GM18511 (cell line): ENCODE results near the gene FRMD7.
"Not testable (repeated sequence)": the region's sequence is repeated elsewhere in the genome, so short reads cannot be mapped to it uniquely, and the experiment has no call there.

Experiments
- ATAC-seq: cut with Tn5 transposase; IDR thresholded peaks from one replicate; pipeline ENCODE4 v1.9.1; 2021; ENCODE audit warnings: mild to moderate bottlenecking, moderate library complexity; ENCODE audit not compliant: unreplicated experiment

Gene FRMD7, protein sequence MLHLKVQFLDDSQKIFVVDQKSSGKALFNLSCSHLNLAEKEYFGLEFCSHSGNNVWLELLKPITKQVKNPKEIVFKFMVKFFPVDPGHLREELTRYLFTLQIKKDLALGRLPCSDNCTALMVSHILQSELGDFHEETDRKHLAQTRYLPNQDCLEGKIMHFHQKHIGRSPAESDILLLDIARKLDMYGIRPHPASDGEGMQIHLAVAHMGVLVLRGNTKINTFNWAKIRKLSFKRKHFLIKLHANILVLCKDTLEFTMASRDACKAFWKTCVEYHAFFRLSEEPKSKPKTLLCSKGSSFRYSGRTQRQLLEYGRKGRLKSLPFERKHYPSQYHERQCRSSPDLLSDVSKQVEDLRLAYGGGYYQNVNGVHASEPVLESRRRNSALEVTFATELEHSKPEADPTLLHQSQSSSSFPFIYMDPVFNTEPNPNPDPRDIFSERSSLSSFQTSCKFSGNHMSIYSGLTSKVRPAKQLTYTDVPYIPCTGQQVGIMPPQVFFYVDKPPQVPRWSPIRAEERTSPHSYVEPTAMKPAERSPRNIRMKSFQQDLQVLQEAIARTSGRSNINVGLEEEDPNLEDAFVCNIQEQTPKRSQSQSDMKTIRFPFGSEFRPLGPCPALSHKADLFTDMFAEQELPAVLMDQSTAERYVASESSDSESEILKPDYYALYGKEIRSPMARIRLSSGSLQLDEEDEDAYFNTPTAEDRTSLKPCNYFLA

DNA sequence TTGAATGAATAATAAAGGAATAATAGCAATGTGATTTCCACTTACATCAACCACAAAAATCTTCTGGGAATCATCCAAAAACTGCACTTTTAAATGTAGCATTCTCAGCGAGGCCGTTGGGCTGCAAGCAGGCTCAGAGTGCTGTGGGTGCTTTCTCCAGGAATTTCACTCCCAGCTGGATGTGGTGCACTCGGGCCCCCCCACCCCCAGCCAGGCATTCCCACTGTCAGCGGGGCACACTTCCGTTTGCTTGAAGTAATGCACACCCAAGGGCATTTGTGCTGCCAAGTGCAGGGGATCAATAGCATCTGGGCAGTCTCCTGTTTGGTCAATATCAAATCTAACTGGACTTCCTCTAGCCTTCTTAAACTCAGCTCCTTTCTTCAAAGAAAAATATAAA is at the start of gene FRMD7:
TSS of gene FRMD7 (minus strand) at position 278 of the 400 bp plus-strand sequence. CDS start at position 102, 176 bp downstream.
- ATAC-seq = no peak

DNA sequence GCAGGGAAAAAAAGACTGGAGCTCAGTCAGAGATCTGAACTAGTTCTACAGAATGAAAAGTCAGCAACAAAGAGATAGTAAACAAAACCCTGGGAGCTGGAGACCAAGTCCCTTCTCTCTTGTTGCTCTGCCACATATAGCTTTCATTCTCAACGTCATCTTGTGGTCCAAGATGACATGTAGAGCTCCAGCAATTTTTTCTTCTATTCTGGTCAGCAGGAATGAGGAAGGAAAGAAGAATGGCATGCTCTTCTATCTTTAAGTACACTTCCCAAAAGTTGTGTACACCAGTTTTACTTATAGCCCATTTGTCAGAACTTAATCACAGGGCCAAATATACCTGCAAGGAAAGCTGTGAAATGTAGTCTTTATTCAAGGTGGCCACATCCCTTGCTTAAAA is 45.8 kb upstream of the FRMD7 start:
- no peak for ATAC-seq

DNA sequence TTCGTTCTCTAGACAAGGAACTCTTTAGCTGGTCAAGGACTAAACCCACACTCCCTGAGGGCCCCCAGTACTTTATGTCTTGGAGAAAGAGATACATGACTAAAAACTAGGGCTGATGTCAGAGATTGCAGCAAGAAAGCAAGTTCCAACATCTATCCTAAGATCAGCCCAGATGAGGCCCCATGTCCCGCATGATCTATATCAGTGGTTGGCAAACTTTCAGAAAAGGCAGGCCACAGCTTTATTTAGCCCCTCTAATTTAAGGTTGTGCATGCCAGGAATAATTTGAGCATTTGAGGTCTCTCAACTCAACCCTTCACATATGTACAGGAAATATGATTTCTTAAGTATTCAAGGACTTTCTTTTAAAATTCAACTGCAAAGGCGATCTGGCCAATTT is 44.1 kb upstream of the FRMD7 start:
- no peak for ATAC-seq

DNA sequence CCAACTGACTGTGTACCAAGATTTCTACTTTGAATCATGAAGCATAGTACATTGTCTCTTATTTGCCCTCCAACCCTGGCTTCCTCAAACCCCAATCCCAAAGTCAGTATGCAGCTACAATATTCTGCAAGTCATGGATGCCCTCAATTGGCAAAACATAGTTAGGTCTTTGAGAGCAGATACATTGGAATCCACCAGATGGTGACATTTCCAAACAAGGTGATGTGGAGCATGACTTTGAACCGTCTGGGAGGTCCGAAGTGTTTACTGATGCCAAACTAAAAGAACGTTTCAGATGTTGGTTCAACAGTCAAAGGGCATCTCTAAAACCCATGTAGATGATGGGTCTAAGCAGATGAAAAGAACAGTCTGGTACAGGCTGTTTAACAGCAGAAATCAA is 43.7 kb upstream of the FRMD7 start:
- no peak for ATAC-seq

DNA sequence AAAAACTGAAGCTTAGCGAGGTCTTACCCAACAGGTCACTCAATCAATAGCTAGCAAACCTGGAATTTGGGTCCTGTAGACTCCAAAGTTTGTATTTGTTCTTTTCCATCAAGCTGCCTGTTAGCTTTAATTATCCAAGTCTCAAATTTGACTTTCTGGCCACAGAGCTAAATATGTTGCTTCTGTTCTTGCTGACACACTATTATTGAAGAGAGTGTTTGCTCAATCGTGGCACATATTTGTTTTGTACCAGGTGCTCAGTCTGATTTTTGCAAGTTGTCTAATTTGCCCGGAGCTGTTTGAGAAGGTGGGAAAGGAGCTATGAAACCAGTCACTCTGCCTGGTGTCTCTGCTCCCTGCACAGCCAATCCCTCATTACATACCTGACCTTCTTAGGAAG is 41.7 kb upstream of the FRMD7 start:
- no peak for ATAC-seq

DNA sequence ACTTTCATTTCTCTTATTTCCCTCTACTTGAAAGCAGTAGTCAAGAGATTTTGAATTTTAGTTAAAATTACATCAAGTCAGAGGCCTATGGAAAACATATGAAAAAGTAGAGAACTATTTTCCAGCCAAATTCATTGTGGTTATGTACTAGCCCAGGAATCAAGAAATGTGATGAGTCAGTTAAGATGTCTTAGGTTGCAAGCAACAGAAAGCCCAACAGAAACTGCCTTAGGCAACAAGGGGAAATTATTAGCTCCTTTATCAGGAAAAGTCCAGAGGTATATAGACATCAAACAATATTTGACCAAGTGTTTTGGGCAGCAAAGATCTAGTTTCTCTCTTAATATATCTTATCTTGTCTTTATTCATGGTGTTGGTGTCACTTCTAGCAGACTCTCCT is 37.8 kb upstream of the FRMD7 start:
- no peak for ATAC-seq

DNA sequence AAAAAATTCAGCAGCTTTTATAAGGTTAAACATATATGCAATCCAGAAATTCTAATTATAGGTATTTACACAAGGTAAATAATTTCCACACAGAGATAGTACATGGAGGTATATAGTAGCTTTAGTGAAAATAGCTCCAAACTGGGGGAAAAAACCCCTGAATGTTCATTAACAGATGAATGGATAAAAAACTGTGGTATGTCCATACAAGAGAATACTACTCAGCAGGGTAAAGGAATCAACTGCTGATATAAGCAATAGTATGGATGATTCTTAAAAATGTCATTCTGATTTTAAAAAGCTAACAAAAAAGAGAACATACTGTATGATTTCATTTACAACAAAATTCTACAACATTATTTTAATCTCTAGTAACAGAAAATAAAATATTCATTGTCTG is 37.2 kb upstream of the FRMD7 start:
- no peak for ATAC-seq

DNA sequence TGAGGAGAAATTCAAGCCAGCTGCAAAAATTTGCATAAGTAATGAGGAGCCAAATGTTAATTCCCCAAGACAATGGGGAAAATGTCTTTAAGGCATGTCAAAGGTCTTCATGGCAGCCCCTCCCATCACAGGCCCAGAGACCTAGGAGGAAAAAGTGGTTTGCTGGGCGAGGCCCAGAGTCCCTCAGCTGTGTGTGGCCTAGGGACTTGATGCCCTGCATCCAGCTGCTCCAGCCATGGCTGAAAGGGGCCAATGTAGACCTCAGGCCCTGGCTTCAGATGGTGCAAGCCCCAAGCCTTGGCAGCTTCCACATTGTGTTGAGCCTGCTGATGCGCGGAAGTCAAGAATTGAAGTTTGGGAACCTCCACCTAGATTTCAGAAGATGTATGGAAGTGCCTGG is 35.3 kb upstream of the FRMD7 start:
- ATAC-seq = not testable (repeated sequence)

DNA sequence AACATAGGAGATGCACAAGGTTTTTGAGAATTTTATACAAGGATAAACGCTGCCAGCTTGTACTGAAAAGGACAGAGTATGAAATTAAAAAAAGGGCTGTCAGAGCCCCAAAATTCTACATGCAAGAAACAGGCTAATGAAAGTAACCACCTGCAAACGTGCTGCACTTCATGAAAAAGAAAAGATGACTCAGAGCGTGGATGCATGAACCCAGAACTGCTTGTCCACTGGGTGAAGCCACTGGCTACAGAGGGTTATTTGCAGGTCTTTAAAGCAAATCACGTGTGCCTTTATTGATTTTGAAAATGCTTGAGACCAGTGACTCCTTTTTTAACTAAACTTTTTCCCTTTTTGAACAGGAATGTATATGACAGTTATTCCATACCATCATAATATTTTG is 25.3 kb upstream of the FRMD7 start:
- no peak for ATAC-seq

DNA sequence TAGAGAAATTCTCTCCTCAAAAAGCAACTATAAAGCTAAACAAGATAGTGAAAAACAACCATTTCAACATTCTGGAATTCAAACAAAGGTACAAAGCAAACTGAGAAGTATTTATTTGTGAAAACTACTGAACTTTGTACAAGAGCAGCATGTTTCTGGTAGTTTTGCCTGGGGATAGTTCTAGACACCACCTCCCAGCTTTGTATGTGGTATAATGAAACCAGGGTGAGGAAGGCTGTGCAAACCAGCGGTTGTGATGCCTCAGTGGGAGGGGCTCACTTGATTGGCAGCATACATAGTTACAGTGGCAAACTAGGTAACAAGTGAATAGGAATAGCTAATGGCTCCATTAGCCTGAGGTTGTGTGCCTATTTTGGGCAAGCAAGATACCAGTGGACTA is 18.6 kb upstream of the FRMD7 start:
- no peak for ATAC-seq

DNA sequence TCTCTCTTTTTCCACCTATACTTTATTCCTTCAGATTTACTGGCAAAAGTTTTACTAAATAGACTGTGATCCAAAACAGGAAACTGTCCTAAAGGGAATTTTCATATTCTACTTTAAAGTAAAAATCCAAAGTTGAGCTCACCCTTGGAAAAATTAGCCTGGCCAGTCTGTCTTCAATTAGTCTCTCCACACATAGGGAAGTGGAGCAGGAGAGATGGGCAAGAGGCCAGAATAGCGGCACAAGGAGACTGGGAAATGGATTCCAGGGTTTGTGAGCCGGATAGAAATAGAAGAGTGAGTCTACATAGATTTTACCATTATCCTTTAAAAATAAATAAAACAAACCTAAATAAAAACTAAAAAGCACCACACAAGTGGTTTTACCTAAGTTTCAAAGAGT is 16.2 kb upstream of the FRMD7 start:
- no peak for ATAC-seq

DNA sequence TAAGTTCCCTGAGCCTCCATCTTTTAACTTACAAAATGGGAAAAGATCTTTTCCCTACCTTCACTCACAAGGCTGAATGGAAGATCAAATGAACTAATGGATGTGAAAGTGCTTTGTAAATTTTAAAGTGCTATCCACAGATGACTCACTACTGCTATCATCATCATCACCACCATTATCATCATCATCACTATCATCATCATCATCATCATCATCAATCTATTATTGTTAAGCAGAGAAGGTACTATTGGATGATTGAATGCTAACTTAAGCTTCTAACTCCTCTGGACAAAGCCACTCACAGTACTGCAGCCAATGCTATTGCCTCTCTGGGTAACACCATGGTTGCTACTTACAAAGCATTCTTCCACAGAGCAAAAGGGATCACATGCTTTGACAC is 1.9 kb downstream of the FRMD7 start:
- no peak for ATAC-seq

DNA sequence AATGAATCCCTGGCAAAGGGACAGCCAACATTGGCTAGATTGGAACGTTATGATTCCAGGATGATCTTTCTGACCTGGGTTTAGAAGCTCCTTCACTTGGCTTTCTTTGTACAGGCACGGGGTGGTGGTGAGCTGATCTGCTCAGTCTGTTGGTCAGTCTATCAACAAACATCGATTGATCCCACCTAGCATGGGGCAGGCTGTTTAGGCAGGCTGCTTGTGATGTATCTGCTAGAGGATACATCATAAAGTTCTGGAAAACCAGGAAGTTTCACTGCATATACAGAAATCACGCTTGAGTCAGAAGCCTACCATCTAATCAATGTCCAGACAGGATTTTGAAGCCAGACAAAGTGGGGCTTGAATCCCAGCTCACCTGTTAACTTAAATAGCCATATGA is 6.9 kb downstream of the FRMD7 start:
- no peak for ATAC-seq

DNA sequence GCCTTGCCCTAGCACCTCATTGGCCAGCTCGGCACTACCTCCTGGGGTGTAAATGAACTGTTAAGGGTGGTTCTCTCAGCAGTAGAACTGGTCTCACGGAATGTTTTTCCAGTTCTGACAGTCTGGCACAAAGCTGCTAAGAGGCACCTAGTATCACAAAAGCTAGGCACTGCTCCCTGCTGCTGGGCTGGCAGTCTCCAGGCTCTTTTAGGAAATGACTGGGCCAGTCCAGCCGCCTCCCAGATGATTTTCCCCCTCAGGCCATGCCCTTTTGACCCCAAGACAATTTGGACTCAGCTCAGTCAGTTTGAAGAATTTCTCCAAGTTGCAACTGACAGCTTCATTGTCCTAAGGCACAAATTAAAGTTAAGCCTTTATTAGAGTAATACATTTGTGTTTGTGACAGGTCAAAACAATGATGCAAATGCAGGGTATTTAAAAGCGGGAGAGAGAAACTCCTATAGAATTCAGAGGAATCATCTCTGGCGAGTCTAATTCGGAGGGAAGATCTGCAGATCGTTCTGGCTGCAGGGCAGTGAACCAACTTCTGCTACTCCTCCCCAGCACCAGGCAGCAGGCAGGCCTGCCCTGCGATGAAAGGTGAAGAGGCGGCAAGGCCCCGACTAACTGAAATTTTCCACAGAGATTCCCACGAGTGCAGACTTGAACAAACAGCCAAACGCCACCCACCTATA is 7.9 kb downstream of the FRMD7 start:
- ATAC-seq = no peak

DNA sequence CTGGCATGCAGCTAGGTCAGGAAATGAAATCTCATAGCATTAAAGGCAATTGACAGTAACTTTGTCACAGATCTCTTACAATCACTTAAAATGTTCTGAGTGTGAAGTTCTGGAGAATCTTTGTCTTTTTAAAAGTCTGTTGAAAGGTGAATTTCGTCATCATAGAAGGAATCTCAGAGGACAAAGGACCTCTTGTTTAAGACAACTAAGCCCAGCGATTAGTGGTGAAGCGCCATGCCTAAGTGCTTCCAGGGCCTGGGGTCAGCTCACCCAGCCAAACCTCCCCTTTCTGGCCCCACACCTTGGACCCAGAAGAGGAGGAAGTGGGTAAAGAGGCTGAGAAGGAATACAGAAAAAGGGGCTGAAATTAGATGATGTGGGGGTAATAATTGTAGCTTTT is 8.5 kb downstream of the FRMD7 start:
- no peak for ATAC-seq

DNA sequence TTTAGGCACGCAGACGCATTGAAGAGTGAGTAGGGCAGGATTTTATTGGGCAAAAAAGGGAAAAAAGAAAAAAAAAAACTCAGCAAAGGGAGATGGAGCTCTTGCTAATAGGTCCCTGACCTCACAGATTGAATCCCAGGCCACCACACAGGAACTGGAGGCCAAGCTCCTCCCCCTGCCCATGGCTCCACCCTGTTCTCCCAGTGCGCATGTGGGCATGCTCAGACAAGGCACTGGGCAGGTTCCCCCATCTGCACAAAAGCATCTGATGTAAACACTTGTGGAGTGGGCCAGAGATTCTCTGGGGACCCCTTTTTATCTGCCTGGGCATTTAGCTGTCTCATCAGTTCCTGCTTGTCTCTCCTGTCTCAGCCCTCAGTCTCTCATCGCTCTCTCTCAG is 9.5 kb downstream of the FRMD7 start:
- no peak for ATAC-seq

DNA sequence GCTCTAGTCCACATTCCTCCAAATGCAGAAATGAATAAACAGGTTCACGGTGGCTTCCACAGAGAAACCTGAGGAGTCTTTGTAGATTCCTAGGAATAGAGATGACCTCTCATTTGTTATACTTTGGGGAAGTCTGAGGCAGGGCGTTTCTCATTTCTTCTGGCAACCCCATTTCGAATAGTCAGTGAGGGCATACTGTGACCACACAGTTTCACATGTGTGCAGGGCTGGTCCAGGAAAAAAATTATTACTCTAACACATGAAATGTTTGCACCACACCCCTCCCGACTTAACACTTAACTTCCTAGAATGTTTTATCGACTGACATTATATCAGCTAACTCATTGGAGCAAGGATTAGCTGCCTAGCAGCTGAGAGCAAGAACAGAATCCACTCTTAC is 12.0 kb downstream of the FRMD7 start:
- no peak for ATAC-seq

DNA sequence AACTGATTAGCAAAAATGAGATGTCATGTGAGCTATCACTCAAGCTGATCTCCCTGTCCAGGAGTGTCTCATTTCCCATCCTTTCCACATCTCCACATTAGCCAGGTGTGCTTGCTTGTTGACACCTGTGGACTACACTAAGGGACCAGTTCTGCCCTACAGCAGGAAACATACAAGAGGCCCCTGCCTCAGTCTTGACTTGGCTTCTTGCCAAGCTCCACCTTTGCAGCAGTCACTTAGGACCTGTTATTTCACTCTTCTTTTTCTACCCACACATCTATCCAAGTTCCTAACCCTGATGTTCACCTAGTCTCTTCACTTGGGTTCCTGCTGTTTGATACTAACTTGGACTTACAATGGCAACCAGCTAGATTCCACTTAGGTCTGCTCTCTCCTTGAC is 13.2 kb downstream of the FRMD7 start:
- no peak for ATAC-seq

DNA sequence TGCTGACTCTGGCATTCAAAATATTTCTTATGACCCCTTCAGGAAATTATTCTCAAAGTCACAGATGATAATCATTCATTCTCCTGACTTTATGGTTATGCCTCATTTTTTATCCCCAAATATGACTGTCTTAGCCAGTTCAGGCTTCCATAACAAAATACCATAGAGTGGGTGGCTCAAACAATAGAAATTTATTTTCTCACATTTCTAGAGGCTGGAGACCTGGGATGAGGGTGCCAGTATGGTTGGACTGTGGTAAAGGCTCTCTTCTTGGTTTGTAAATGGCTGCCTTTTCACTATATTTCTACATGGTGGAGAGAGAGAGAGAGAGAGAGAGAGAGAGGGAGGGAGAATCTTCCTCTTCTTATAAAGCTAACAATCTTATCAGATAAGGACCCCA is 20.5 kb downstream of the FRMD7 start:
- no peak for ATAC-seq

DNA sequence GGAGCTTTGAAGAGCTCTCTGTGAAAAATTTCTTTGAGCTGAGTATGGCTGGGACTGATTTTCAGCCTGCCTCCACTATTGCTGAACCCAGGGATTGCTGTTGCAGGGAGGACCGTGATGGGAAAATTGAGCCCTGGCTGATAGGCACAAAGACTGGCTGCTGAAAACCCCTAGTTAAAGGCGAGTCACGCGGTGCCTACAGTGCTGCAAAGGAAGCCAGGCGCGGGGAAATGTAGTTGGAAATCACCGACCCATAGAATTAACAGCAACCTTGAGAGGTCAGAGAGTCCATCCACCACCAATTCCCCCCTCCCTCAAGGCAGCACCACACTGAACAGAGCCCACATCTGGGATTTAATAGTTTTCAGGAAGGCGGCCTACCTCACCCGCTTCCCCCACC is 26.0 kb downstream of the FRMD7 start:
- no peak for ATAC-seq

DNA sequence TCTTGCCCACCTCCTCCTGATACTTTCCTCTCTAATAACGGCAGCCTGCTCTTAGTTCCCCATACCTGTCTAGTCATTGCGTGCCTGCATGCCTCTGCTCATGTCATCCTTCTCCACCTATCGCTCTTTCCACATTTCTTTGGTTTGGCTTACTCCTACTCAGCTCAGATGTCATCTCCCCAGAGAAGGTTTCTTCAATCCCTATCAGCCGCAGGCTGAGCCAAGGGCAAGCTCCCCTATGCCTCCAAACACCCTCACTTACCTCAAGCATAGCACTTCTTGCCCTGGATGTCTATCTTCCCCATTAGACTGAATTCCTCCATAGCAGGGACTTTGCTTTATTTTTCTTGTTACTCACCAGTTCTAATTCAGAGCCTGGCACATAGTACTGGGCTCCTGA is 26.6 kb downstream of the FRMD7 start:
- ATAC-seq = no peak

DNA sequence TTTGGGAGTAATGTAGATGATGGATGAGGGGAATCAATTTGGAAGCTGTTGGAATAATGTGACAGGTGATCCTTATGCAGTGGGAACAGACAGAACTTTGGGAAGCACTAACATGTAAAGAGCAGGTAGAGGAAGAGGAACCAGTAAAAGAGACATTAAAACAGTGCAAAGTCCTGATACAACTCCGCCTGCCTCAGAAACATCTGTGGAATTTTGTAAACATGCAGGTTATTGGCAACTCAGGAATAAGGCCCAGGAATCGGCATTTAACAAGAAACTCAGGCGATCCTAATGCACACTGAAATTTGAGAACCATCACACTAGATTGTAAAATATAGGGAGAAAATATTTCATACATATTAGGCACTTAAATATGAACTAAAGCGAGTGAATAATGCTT is 29.1 kb downstream of the FRMD7 start:
- not testable (repeated sequence) for ATAC-seq
